RPMI8226 (cell line): ENCODE data around the gene NINL.
"Not testable (repeated sequence)": the region's sequence is repeated elsewhere in the genome, so short reads cannot be mapped to it uniquely, and the experiment has no call there.

Experiments
- DNase-seq: peaks from one replicate; pipeline ENCODE4 v3.0.0-alpha.2; 2015

NINL gene

GRCh38 chr20:25590778-25591177 is 5.4 kb upstream of the NINL start:
- DNase-seq, result not testable (repeated sequence)

- DNase-seq, result no peak
Observed at GRCh38 chr20:25588491-25588890, 3.2 kb upstream of the NINL start.

- no peak for DNase-seq
Observed at GRCh38 chr20:25587536-25587935, 2.2 kb upstream of the NINL start.

DNA sequence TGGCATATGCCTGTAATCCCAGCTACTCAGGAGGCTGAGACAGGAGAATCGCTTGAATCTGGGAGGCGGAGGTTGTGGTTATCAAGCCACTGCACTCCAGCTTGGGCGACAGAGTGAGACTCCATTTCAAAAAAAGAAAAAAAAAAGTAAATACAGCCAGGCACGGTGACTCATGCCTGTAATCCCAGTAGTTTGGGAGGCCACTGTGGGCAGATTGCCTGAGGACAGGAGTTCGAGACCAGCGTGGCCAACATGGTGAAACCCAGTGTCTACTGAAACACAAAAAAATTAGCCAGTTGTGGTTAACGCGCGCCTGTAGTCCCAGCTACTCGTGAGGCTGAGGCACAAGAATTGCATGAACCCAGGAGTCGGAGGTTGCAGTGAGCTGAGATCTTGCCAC is 1.5 kb upstream of the NINL start:
- DNase-seq, result no peak

DNA sequence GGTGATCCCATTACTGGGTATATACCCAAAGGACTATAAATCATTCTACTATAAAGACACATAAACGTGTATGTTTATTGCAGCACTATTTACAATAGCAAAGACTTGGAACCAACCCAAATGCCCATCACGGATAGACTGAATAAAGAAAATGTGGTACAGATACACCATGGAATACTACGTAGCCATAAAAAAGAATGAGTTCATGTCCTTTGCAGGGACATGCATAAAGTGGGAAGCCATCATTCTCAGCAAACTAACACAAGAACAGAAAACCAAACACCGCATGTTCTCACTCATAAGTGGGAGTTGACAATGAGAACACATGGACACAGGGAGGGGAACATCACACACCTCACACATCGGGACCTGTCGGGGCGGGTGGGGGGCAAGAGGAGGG is 1.7 kb downstream of the NINL start:
- DNase-seq, result not testable (repeated sequence)

DNA sequence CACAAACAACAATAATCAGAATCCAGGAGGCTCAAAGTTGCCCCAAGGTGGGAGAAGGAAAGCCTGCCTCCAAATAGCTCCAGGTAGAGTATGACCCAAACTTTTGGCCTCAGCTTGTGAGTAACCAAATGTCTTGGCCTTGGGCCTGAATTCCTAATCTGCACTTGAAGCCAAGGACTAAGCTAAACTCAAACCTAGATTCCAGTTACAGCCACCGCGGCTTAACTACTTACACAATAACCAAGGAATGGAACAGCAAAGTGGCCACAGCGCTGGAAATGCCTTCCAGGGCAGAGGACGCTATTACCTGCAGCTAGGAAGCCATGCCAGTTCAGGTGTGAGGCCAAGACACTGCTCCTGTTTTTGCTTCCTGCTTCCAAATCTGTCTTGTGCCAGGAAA is 4.6 kb downstream of the NINL start:
- DNase-seq, result no peak

GRCh38 chr20:25579081-25579770 is 6.1 kb downstream of the NINL start:
- no peak for DNase-seq

GRCh38 chr20:25576783-25577530 is 8.4 kb downstream of the NINL start:
- no peak for DNase-seq

- DNase-seq, result no peak
Observed at GRCh38 chr20:25574411-25574810, 10.9 kb downstream of the NINL start.

GRCh38 chr20:25573288-25574251 is 11.8 kb downstream of the NINL start:
- DNase-seq, result no peak

GRCh38 chr20:25571817-25572216 is 13.5 kb downstream of the NINL start:
- no peak for DNase-seq

DNA sequence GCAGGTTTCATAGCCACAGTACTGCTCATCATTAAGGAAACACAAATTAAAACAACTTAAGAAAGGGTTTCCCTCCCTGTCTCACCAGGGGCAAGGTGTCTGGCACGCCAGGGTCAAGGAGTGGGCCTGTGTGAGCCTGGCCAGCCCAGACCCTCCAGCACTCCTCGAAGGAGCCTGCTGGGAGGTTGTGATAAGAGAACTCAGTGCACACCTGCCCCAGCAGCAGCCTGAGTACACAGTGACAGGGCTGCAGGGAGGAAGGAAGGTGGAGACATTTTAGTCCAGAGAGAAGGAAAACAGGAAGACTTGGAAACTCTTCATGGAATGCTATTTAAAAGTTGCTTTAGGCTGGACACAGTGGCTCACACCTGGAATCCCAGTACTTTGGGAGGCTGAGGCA is 14.1 kb downstream of the NINL start:
- no peak for DNase-seq

DNA sequence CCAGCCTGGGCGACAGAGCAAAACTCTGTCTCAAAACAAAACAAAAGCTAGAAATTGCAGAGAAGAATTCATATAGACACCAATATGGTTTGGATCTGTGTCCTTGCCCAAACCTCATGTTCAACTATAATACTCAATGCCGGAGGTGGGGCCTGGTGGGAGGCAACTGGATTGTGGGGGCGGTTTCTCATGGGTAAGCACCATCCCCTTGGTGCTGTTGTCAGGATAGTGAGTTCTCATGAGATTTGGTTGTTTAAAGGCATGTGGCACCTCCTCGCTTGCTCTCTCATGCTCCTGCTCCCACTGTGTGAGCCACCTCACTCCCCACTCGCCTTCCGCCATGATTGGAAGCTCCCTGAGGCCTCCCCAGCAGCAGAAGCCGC is 15.2 kb downstream of the NINL start:
- no peak for DNase-seq

- DNase-seq, result no peak
Observed at GRCh38 chr20:25567286-25567685, 18.0 kb downstream of the NINL start.

DNA sequence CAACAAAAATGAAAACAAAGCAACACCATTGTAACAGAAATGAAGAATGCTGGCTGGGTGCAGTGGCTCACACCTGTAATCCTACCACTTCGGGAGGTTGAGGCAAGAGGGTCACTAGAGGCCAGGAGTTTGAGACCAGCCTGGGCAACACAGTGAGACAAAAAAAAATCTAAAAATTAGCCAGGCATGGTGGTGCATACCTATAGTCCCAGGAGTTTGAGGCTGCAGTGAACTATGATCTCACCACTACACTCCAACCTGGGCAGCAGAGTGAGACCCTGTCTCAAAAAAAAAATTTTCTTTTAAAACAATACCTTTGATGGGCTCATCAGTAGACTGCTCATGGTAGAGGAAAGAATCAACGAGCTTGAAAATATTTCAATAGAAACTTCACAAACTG is 18.5 kb downstream of the NINL start:
- no peak for DNase-seq

DNA sequence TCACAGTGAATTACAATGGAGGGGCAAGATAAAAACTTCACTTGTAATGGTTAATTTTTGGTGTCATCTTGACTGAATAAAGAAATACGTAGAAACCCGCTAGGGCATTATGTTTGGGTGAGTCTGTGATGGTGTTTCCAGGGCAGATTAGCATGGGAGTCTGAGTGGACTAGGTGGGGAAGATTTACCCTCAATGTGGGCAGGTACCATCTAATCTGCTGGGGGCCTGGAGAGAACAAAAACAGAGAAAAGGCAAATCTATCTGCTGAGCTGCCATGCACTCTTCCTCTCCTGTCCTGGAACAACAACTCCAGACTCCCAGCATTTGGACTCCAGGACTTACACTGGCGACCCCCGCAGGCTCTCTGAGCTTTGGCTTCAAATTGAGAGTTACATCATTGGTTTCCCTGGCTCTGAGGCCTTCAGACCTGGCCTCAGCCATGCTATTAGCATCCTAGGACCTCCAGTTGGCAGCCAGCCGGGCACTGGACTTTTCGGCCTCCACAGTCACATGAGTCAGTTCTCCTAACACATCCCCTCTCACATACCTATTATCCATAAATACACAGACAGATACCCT is 19.7 kb downstream of the NINL start:
- no peak for DNase-seq

- DNase-seq, result no peak
Observed at GRCh38 chr20:25563876-25564275, 21.5 kb downstream of the NINL start.

GRCh38 chr20:25563362-25563761 is 22.0 kb downstream of the NINL start:
- DNase-seq, result no peak

GRCh38 chr20:25561771-25562170 is 23.6 kb downstream of the NINL start:
- not testable (repeated sequence) for DNase-seq

DNA sequence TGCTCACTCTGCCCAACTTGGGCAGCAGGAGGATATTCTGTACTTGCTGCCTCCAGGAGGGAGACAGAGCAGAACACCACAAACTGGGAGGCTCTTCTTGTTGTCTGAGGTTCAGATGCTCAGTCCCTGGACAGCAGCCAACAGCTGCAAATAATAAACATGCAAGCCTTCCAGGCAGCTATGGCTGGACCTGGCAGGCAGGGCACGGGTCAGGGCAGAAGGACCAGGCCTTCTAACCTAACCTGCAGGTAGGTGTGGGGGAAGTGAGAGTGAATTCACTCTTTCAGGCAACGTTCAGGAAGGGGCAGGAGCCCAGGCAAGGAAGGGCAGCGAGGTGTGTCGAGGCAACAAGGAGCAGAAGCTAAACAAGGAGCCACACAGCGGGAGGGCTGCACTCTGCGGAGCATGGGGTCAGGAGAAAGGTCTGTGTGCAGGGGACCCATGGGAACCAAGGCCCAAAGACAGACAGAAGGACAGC is 31.5 kb downstream of the NINL start:
- peak; percentile 49 for DNase-seq

DNA sequence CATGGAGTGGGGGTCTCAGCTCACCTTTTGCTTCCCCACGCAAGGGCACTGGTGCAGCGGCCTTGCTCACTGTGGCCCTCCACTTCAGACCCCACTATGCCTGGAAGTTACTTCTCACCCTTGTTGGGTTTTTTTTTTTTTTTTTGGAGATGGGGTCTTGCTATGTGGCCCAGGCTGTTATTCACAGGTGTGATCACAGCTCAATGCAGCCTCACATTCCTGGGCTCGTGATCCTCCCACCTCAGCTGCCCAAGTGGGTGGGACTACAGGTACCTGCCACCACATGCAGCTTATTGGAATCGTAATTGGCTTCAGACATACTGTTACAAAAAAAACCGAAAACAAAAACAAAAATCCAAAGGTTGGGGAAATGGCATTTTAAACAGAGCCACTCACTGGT is 32.4 kb downstream of the NINL start:
- no peak for DNase-seq

DNA sequence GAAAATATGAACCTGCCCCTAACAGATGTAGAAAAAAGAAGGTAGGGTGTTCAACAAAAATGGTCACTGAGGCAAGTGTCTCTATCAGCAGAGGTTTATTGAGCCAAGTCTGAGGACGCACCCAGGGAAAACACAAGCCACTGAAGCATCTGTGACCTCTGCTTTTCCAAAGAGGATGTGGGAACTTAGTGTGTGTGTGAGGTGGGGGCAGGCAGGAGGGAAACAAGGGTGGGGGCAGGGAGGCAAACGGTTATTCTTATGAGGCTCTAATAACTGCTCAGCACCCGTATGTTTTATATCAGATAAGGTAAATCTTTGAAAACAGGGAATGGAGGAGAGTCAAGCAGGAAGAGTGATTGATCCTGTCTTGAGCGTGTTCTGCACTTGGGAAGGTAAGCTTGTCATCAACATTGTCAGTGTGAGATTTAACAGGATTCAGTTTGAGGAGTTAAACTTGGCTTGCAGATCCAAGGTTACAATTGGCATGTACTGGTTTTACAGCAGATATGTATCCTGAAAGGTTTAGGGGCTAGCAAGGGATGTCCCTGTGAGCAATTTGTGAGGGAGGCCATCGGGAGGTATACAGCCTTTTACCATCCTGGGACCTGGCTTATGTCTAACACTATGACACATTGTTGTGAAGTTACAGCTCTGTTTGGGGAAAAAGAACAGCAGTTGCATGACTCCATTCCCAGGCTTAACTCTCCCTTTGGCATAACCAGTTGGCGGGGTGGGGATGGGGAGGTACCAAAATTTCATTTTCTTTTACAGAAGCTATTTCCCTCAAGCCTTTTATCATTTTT is 33.7 kb downstream of the NINL start:
- DNase-seq, result no peak
